Activated naive CD8-positive, alpha-beta T cell treated with anti-CD3 and anti-CD28 coated beads for 36 hours (primary cell): Measurements from ENCODE around the gene ZMPSTE24. TPM values are rescaled to one million over a fixed set of nuclear protein-coding genes. Genes with fewer than 3 reads are reported as not detected.

Experiments
- total RNA-seq, 2 experiments: library from RNA; stranded (reverse); gene quantifications; one replicate each; pipeline ENCODE4 v1.2.3, GENCODE V29; 2021

ZMPSTE24 gene
- total RNA-seq, 2 experiments from 2014 or later: 39.6 to 41.0 TPM

Other genes starting within 250 kb of the ZMPSTE24 start
- 100 to 1,000 TPM; 483 to 504 TPM for gene CAP1, start 217.5 kb upstream of the ZMPSTE24 start, total RNA-seq
- gene PPT1, start 161.0 kb upstream of the ZMPSTE24 start, total RNA-seq: 10 to 100 TPM; 87.5 to 93.7 TPM
- gene RLF, start 96.8 kb upstream of the ZMPSTE24 start, total RNA-seq: 10 to 100 TPM; 13.6 to 13.7 TPM
- not detected for gene TMCO2, start 10.3 kb upstream of the ZMPSTE24 start, total RNA-seq
- gene COL9A2, start 59.0 kb downstream of the ZMPSTE24 start, total RNA-seq: 1 to 10 TPM; 2.5 to 3.0 TPM
- 100 to 1,000 TPM; 160 to 162 TPM for gene SMAP2, start 115.5 kb downstream of the ZMPSTE24 start, total RNA-seq
- 1 to 10 TPM; 8.0 to 8.3 TPM for gene ZFP69B, start 192.2 kb downstream of the ZMPSTE24 start, total RNA-seq
- 1 to 10 TPM; 4.2 to 4.6 TPM for gene ZFP69, start 219.1 kb downstream of the ZMPSTE24 start, total RNA-seq